HTR-8/SVneo (cell line): Measurements from ENCODE around the gene TRAFD1.

Source experiments
- DNase-seq: peaks from one replicate; pipeline ENCODE4 v3.0.0; 2011; ENCODE audit warnings: low spot score, mixed read lengths; ENCODE audit not compliant: insufficient read length
- FAIRE-seq: peaks from 2 replicates; lab custom pipeline; 2011; peaks lifted over from hg19 to GRCh38; lab: Jason Lieb, UNC

Gene TRAFD1

DNA sequence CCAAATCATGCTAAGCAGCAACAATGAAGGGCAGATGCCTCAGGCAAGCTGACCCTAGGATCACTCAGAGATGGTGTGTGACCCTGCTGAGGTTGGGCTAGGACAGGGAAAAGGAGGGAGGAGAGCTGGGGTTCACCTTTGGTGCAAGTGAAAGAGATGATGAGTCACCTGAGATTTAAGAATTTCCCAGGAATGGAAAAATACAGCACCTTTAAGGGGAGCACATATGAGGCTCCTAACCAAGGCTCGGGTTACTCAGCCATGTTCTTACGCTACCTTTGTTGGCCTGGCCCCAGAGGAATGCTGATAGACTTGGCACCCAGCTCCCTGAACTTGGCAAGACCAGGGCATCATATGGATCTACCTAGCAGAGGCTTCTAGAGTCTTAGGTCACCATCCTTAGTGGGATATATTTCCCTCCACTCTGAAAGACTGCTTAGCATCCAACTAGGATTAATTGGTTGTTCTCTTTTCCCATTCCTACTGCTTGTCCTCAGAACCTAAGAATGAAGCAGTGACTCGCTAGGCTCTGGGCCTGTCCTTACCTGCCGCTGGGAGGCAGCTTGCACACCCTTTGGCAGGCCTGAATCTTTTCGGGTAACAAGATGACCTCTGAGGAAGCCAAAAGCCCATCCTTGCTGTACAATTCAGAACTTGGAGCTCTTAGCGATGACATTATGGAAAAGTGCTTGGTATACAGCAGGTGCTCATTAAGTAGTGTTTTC is 12.8 kb upstream of the TRAFD1 start:
- DNase-seq (no peak), FAIRE-seq (no peak)

DNA sequence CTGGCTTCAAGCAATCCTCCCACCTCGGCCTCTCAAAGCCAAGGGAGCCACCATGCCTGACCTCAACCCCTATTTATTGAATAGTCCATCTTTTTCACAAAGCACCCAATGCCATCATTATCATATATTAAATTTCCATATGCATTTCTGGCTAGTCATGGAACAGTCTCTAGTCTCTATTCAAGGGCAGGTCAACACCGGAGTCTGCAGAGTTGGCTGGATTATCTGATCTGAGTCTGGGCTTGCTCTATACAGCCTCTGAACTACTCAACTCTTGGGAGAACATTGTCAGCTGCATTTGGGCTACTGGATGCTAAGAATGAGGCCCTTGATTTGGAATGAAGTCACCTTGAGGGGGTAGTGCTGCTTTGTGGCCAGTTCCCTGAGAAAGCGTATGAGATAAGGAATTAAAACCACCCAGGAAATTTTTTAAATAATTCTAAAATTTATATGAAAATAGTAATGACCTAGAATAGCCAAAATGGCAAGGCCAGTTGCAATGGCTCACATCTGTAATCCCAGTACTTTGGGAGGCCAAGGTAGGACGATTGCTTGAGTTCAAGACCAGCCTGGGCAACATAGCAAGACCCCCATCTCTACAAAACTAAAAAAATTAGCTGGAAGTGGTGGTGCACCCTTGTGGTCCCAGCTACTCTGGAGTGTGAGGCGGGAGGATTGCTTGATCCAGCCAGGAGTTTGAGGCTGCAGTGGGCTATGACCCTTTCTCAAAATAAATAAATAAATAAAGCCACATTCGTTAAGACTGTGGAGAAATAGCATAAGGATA is 9.9 kb upstream of the TRAFD1 start:
- FAIRE-seq (no peak), DNase-seq (no peak)

DNA sequence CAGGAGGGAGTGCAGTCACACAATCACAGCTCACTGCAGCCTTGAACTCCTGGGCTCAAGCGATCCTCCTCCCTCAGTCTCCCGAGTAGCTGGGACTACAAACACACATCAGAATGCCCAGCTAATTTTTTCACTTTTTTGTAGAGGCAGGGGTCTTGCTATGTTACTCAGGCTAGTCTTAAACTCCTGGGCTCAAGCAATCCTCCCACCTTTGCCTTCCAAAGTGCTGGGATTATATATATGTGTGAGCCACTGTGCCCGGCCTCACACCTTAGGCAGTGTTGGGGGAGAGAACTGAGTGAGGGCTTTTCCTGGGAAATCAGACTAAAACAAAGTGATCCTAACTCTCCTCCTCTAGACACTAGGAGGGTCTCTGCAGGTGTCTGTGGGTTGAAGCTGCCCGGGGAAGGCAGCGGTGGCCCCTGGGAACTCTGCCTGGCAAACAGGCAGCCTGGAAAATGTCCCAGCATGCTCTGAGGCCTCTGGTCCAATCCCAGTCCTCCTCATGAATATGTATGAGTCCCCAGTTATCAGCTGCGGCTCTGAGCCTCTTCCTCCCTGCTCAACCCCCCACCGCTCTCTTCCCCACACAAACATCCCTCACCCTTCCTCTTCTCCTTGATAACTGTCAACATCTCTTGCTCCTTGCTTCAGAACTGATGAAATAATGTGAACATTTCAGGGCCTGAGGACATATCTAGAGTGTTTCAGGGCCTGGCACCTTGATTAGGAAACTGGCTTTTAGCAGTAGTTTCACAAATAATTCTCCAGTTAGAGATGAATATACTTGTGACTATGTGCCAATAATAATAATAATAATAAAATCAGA is 8.9 kb upstream of the TRAFD1 start:
- FAIRE-seq = no peak

DNA sequence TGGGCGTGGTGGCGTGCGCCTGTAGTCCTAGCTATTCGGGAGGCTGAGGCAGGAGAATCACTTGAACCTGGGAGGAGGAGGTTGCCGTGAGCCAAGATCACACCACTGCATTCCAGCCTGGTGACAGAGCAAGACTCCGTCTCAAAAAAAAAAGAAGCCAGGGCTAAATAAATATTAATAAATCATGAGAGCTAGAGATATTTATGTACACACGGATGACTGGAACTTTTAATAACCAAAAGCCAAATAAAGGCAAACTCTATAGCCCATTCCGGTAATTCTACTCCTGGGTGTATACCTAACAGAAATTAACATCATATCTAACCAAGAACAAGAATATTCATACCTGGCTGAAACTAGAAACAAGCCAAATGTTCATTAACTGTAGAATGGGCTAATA is 7.7 kb upstream of the TRAFD1 start:
- FAIRE-seq (no peak), DNase-seq (no peak)

More for the DNA sequence above, 8.9 kb upstream of the TRAFD1 start:
- peak; percentile 65 for DNase-seq

DNA sequence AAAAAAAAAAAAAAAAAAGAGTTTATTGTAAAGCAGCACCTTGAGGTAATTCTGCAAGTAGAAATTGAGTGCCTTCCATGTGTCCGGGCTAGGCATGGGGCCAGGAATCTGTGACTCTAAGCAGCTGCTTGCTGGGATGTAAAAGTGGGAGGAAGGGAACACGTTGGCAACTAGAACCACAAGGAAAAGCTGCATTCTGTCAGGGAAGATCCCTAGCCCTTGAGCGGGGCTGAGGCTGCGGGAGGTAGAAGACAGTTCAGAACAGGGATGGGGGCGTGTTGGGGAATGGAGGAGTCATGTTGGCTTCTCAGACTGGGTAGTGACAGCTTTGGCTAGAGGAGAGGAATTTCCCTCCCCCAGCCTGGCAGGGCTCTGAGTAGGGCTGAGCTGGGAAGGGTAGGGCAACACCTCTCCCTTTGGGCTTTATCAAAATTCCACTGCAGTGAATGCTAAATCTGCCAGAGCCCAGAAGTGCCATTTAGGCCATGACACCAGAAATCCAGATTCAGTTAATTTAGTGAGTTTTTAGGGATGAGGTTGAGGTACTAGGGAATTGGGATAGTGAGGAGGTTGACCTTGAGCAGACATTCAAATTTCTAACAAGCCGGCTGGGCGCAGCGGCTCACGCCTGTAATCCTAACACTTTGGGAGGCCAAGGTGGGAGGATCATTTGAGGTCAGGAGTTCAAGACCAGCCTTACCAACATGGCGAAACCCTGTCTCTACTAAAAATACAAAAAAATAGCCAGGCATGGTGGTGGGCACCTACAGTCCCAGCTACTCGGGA is 3.4 kb upstream of the TRAFD1 start:
- DNase-seq = no peak
- FAIRE-seq = no peak

DNA sequence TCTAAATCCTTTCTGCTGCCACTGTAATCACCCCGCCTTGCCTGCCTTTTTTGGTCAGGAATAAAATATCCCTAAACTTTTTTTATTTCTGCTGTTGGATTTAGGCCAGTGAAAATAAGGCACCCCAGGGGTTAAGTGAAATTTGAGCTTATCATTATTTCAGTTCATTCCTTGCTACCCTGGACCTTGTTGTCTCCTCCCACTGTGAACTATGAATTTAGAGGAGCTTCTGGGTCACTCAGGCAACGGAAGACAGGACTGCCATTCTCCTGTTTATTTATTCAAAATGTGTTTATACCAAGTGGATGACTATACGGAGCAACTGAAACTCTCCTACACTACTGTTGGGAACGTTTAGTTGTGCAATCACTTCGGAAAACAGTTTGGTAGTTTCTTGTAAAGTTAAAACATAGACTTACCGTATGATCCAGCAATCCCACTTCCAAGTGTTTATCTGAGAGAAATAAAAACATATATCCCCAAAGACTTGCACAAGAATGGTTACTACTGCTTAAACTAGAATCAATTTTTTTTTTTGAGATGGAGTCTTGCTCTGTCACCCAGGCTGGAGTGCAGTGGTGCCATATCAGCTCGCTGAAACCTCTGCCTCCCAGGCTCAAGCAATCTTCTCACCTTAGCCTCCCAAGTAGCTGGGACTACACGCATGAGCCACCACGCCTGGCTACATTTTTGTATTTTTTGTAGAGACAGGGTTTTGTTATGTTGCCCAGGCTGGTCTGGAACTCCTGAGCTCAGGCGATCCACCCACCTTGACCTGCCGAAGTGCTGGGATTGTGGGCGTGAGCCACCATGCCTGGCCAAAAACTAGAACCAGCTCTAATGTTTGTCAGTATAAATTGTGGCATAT is 2.3 kb upstream of the TRAFD1 start:
- DNase-seq = no peak
- FAIRE-seq = no peak

DNA sequence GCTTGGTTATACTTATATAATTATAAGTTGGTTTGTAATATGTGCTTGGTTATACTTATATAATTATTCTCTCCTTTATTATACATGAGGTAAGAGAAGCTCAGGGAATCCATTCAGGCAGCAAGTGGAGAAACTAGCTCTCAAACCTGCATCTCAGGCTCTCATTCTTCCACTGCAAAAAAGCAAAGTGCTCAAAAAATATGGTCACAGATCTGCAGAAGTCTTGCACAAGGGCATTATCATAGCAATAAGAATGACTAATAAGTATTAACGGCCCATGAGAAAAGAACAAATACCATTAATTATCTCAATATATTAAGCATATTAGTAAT is 476 bp upstream of the TRAFD1 start:
- DNase-seq (no peak), FAIRE-seq (no peak)

DNA sequence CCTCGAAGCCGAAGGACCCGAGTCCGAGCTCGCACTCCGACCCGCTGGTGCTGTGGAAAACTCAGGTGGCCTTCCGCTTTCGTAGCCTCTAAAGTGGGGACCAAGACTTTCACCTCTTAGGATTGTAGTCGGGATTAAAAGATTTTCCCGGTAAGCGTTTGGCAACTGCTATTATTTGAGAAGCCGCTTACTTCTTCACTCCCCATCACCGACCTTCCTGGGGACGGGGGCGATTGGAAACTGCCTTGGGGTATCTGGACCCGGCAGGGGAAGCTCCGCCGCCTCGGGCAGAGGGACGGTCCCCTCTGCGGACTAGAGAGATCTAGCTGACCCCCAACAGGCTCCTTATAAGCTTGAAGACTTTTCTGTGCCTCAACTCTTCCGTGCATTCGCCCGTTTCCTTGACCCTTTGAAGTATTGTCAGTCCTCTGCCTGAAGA is 659 bp downstream of the TRAFD1 start:
- no peak for FAIRE-seq

DNA sequence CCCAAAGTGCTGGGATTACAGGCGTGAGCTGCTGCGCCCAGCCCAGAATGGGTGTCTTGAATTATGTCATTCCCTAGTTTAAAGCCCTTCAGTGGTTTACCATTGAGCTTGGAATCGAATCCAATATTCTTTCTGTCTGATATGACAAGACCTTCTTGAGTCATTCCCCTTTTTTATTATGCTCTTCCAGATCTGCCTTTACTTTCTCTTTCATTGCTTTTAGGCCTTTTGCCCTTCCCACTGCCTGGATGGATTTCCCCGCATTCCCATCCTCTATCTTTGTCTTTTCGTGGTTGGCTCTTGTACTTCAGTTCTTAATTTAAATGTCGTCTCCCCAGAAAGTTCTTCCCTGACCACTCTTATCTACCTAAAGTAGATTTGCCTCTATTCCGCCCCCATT is 1.6 kb downstream of the TRAFD1 start:
- FAIRE-seq = no peak
- DNase-seq = no peak

More for the DNA sequence above, 659 bp downstream of the TRAFD1 start:
- no peak for DNase-seq

DNA sequence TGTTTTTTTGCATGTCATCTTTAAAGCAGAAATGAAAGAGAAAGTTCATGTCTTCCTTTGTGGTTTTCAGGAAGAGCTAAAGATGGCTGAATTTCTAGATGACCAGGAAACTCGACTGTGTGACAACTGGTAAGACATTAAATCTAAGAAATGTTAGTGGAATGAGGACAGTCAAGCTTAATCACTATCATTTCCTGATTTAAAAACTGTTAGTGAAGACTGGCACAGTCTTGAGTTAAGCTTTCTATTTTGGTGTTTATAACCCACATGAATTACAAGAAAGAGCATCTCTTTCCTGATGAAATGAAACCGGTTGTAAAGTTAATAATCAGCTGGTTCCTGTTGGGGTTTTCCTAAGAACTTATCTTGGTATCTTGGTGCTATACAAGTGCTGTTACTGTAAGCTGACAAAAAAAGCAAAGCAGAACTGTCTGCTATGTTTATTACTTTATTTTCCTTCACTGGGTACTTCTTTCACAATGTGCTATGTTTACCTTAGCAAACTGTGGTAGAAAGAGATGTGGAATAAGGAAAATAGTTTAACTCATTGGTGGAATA is 5.2 kb downstream of the TRAFD1 start:
- FAIRE-seq (no peak), DNase-seq (no peak)

DNA sequence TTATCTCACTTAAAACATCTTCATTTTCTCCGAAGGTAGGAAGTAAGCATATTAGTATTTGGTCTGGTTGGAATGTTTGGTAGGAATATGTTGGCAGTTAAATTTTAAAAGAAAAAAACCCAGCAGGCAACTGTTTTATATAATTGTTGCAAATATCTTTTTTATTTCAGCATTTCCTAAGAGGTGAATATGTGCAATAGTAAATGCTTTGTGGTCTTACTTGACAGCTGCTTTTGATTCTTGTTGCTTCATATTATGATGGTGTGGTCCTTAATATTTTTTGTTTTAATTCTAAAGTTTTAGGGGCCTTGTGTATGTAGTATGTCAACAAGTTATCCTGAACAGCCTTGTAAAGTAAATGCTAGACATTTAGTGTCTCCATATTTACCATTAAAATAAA is 6.3 kb downstream of the TRAFD1 start:
- no peak for FAIRE-seq
- no peak for DNase-seq

DNA sequence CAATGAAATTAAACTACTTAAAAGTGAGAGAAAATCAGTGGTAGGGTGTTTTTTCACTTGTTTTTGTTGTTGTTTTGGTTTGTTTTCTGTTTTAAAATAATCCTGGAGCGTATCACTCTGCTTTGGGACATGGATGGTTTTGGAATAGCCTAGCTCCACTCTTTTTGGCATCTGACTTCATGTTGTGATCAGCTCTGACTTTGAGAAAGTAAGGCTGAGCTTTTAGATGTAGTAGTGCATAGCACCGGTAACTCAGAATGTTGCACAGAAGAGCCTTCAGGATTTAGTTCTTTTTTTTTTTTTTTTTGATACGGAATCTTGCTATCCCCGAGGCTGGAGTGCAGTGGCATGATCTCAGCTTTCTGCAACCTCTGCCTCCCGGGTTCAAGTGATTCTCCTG is 8.1 kb downstream of the TRAFD1 start:
- FAIRE-seq = no peak
- DNase-seq = no peak

DNA sequence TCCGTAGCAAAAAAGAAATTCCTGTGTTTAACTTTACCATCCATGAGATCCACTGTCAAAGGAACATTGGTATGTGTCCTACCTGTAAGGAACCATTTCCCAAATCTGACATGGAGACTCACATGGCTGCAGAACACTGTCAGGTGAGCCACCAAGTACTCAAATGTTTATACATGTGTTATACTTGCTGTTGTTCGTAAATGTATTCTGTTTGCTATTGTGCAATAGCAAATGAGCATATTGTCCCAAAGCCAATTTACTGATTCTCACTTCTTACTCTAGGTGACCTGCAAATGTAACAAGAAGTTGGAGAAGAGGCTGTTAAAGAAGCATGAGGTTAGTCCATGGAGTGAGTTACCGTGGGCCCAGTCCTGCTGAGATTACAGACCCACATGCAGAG is 9.4 kb downstream of the TRAFD1 start:
- DNase-seq (no peak), FAIRE-seq (no peak)

DNA sequence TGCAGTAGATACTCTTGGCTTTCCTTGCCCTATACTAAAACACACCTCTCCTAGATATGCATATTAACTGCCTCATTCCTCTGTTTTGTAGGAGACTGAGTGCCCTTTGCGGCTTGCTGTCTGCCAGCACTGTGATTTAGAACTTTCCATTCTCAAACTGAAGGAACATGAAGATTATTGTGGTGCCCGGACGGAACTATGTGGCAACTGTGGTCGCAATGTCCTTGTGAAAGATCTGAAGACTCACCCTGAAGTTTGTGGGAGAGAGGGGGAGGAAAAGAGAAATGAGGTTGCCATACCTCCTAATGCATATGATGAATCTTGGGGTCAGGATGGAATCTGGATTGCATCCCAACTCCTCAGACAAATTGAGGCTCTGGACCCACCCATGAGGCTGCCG is 15.4 kb downstream of the TRAFD1 start:
- no peak for FAIRE-seq

DNA sequence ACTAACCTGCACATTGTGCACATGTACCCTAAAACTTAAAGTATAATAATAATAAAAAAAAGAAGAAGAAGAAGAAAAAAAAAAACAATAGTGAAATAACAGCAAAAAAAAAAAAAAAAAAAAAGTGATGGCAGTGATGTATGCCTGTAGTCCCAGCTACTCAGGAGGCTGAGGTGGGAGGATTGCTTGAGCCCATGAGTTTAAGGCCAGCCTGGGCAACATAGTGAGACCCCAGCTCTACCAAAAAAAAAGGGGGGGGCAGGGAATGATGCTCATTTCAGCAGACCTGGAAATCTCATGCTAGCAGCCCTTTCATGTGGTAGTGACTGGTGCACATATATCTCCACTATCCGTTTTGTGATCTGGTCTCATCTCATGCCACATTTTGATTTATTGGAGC is 20.8 kb downstream of the TRAFD1 start:
- FAIRE-seq (no peak), DNase-seq (no peak)

More for the DNA sequence above, 15.4 kb downstream of the TRAFD1 start:
- DNase-seq = no peak

DNA sequence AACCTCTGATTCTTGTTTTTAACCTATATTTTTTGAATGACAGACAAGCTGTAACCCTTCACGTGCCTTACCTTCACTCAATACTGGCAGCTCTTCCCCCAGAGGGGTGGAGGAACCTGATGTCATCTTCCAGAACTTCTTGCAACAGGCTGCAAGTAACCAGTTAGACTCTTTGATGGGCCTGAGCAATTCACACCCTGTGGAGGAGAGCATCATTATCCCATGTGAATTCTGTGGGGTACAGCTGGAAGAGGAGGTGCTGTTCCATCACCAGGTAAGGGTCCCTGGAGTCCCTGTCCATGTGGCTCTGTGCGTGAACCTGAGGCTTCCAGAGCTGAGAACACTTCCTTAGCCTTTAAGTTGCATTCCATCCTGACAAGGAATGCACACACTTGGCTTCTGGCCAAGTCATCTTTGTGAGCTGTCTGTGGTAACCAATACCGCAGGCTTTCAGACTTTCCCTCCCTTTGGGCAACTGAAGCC is 22.7 kb downstream of the TRAFD1 start:
- FAIRE-seq = no peak
- DNase-seq = peak; percentile 59

DNA sequence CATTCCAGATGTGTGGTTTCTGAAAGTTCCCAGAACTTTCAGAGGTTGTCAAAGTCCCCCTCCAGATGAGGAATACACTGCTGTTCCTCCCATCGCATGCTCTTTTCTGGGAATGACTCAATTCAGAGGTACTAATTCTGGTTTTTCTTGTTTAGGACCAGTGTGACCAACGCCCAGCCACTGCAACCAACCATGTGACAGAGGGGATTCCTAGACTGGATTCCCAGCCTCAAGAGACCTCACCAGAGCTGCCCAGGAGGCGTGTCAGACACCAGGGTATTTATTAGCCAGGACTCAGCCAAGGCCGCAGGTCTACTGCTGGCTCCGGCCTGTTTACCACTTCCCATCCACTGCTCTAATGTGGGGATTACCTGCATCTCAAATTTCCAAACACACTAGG is 24.2 kb downstream of the TRAFD1 start:
- no peak for DNase-seq
- no peak for FAIRE-seq

DNA sequence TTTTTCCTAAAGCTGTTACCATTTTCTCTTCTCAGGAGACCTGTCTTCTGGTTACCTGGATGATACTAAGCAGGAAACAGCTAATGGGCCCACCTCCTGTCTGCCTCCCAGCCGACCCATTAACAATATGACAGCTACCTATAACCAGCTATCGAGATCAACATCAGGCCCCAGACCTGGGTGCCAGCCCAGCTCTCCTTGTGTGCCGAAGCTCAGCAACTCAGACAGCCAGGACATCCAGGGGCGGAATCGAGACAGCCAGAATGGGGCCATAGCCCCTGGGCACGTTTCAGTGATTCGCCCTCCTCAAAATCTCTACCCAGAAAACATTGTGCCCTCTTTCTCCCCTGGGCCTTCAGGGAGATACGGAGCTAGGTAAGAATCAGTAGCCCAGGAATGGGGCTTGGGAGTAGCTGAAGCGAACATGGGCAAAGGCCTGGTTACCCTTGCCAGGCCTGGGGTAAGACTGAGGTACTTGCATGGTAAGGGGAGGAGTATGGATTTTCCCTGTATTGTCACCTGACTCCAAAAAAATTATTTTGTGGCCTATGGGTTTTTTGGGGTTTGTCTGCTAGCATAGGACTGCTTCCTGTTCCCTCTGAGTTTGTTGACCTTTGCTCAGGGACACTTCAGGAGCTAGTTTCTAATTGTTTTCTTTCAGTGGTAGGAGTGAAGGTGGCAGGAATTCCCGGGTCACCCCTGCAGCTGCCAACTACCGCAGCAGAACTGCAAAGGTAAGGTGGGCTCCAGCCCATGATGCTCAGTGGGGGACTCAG is 26.6 kb downstream of the TRAFD1 start:
- no peak for FAIRE-seq
- DNase-seq = no peak
